GM18867 (cell line): Measurements from ENCODE around the gene PRUNE1.

Experiments used
- ATAC-seq: cut with Tn5 transposase; IDR thresholded peaks from one replicate; pipeline ENCODE4 v1.9.1; 2021; ENCODE audit warnings: mild to moderate bottlenecking, moderate library complexity; ENCODE audit not compliant: unreplicated experiment

Gene PRUNE1

GRCh38 chr1:151005729-151006319 lies 2.4 kb upstream of the PRUNE1 start:
- ATAC-seq: no peak

- ATAC-seq: no peak
These were observed 1.8 kb upstream of the PRUNE1 start, which contains the start of gene MINDY1 for GRCh38 chr1:151006327-151007052. MINDY1 (minus strand) TSS chr1:151006902; CDS start chr1:151002617, 4,285 bp downstream.

- ATAC-seq: no peak
These were observed 401 bp upstream of the PRUNE1 start for GRCh38 chr1:151007853-151008243.

DNA sequence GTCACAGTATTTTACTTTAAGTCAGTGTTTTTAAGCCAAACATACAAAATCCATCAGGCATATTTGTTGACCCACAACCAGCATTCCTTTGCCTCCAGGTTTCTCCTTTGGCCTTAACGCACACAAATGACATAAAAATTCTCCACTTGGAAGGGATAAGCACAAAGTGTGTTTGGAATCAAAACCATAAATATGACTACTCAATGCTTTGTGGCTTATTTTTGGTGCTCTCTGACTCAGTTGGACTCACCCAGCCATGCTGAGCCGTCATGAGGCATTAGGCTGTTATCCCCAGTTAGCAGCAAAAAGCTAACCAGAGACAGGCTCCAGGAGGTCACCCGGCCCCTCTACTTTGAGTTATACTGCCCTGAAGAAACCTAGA lies 948 bp downstream of the PRUNE1 start:
- ATAC-seq: no peak

- ATAC-seq: no peak
These were observed 1.6 kb downstream of the PRUNE1 start for GRCh38 chr1:151009674-151010345.

GRCh38 chr1:151010346-151010726 lies 2.1 kb downstream of the PRUNE1 start:
- ATAC-seq: no peak

- no peak for ATAC-seq
These were observed 3.1 kb downstream of the PRUNE1 start for GRCh38 chr1:151011154-151011850.

DNA sequence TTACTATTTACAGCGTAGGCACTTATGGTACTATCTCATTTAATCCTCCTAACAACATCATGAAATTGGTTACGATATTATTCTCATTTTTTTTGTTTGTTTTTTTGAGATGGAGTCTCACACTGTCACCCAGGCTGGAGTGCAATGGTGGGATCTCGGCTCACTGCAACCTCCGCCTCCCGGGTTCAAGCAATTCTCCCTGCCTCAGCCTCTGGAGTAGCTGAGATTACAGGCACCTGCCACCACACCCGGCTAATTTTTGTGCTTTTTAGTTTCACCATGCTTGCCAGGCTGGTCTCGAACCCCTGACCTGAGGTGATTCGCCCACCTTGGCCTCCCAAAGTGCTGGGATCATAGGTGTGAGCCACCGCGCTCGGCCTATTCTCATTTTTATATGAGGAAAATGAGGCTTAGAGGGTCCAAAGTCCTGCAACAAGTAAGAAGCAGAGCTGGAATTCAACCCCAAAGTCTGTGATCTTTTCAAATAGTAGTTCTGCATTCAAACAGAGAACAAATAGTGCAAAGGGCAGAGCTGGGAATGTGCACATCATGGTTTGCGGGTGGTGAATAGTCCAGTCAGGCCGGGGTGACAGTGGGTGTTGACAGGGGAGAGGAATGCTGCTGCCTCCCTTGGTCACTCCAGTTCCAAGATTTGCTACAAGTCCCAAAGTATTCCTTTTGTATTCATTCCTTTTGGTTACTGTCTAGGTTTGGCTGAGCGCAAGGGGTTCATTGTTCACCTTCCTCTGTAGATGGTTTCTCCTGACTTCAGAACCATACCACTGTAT lies 4.6 kb downstream of the PRUNE1 start:
- ATAC-seq: no peak

GRCh38 chr1:151013518-151013917 lies 5.3 kb downstream of the PRUNE1 start:
- no peak for ATAC-seq

- ATAC-seq: no peak
These were observed 16.4 kb downstream of the PRUNE1 start for GRCh38 chr1:151024540-151025146.

DNA sequence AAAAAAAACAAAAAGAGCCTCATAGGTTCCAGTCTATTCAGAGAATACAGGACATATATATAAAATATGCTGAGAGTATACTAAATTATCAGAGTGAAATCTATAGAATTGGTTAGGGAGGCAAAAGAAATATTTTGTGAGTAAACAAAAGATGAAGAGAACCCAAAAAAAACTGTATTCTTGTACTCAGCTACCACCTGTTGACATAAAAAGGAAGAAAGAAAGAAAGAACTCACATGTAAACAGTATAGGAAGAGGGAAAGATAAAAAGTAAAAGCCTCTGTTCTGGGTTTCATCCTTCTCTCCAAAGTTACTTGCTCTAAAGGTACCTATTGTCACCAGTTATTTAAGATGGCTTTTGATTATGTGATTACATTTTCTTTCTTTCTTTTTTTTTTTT lies 18.2 kb downstream of the PRUNE1 start:
- no peak for ATAC-seq

GRCh38 chr1:151032164-151032563 lies 23.9 kb downstream of the PRUNE1 start:
- ATAC-seq: no peak

DNA sequence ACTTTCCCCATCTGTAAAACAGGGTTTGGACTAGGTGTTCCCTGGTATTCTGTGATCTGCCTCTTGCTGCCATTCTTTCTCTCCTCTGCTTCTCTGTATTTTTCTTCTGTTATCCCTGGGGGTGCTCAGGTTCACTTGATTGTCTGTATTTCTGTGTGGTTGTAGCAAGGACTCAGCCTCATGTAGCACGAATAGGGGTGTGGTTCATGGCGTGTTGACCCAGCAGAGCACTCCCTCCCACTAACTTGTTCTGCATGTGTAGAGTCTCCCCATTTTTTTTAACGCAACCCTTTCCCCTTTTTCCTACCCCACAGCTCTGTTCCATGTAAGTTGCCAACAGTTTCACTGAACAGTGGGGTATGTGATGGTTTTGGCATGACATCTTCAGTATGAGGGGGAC lies 26.9 kb downstream of the PRUNE1 start:
- ATAC-seq: no peak

- no peak for ATAC-seq
These were observed 28.1 kb downstream of the PRUNE1 start, which contains the start of gene BNIPL for GRCh38 chr1:151036356-151036755. BNIPL (plus strand) TSS chr1:151036586; CDS start chr1:151036726, 140 bp downstream.

DNA sequence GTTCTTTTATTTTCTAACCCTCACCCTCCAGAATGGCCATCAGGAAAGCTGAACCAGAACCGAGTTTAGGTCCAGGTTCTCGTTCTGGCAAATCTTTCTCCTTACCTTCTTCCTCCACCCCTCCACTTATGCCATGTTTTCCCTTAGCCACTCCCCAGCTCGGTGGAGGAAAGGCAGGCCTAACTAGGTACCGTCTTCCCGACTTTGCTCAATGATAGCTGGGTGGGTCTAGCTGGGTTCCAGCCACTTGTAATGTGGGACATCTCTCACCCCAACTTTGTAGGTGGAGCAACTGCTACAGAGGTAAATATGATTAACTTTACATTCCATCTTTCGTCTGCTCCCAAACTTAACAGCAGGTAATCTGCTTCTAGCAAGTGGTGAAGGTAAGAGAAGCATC lies 28.8 kb downstream of the PRUNE1 start:
- ATAC-seq: no peak

GRCh38 chr1:151039521-151039920 lies 31.3 kb downstream of the PRUNE1 start:
- ATAC-seq: no peak

DNA sequence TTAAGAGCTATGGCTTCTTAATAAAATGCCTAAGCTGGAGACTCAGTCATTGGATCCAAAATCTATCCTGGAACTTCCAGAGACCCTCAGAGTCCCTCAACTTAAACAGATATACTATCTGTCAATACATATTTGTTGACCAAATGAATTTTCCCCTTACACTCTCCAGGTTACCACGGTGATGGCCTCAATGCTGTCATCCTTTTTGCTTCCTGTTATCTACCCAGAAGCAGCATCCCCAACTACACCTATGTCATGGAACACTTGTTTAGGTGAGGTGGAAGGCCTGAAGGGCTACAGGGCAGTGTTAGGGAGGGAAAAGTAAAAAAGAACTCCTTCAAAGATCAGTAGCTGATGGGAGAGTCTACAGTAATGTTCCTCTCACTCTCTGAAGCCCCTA lies 34.9 kb downstream of the PRUNE1 start:
- ATAC-seq: no peak

DNA sequence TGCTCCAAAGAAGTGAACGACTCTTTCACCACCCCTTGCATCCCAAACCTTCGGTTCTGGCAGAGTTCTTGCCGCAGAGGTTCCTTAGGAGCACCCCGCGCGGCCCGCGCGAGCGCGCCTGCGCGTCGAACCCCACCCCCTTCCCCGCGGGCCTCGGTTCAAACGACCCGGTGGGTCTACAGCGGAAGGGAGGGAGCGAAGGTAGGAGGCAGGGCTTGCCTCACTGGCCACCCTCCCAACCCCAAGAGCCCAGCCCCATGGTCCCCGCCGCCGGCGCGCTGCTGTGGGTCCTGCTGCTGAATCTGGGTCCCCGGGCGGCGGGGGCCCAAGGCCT lies 39.3 kb downstream of the PRUNE1 start, which contains the start of gene C1orf56:
C1orf56 (plus strand) TSS at position 161 of the 334 bp plus-strand sequence; CDS start at position 258, 97 bp downstream.
- peak; percentile 44 for ATAC-seq

GRCh38 chr1:151047925-151048644 lies 39.8 kb downstream of the PRUNE1 start:
- ATAC-seq: peak; percentile 59

GRCh38 chr1:151048645-151049032 lies 40.4 kb downstream of the PRUNE1 start:
- ATAC-seq: no peak
